CD4-positive, alpha-beta T cell treated with Interleukin-15 for 4 hours (primary cell): Measurements from ENCODE around the gene CTSS.

Source experiments
- DNase-seq: peaks from one replicate; pipeline ENCODE4 v3.0.0-alpha.2; 2020; ENCODE audit warnings: low spot score

CTSS gene

GRCh38 chr1:150696995-150697927 is 68.3 kb downstream of the CTSS start, which contains the start of gene GOLPH3L:
TSS of gene GOLPH3L (minus strand) at chr1:150697154. CDS start at chr1:150694838, 2,316 bp downstream.
- peak; percentile 96 for DNase-seq

GRCh38 chr1:150696590-150696989 is 69.0 kb downstream of the CTSS start:
- no peak for DNase-seq

- no peak for DNase-seq
These were observed 69.4 kb downstream of the CTSS start for GRCh38 chr1:150696162-150696561.

- no peak for DNase-seq
These were observed 70.0 kb downstream of the CTSS start for GRCh38 chr1:150695561-150695960.

- no peak for DNase-seq
These were observed 72.9 kb downstream of the CTSS start for GRCh38 chr1:150692720-150693119.

GRCh38 chr1:150688763-150689162 is 76.8 kb downstream of the CTSS start:
- DNase-seq, result no peak

GRCh38 chr1:150686275-150686674 is 79.3 kb downstream of the CTSS start:
- no peak for DNase-seq

GRCh38 chr1:150683914-150684313 is 81.7 kb downstream of the CTSS start:
- DNase-seq, result peak; percentile 19
